ENCODE data around the gene TPCN1. TPM values are rescaled to one million over a fixed set of nuclear protein-coding genes. Genes with fewer than 3 reads are reported as not detected.
A peak's percentile ranks its signal among the peaks of the same experiment; 100 is the strongest.

Gene TPCN1
- total RNA-seq, 1 donor from 2014 or later = 153 TPM

DNA sequence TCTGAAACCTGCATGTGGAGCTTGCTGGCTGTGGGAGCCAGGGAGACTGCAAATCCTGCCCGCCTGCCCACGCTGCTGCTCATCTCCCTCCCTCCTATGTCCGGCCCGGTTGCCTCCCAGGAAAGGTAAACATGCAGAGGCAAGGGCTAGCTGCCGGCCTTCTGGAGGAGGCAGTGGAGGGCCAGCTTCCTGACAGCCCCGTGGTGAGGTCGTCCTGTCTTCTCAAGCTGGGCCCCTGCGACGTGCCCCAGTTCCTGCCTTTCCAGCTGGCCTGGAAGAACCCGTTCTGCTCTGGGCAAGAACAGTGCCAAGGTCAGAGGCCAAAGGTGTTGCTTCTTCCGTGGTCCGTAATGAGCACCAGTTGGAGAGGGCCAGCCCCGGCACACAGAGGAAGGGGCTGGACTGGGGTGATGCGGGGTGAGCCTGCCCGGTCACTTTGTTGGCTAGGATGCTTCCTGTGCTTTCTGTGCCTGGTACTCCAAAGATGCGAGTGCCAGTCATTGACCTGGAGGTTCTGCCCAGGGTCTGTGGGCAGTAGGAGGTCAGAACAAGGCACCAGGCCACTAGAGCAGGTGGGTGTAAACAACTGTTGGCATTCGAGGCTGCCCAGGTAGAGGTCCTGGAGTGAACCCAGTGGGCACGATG lies 25.3 kb downstream of the TPCN1 start:
- TF ChIP-seq, protein P1, sequence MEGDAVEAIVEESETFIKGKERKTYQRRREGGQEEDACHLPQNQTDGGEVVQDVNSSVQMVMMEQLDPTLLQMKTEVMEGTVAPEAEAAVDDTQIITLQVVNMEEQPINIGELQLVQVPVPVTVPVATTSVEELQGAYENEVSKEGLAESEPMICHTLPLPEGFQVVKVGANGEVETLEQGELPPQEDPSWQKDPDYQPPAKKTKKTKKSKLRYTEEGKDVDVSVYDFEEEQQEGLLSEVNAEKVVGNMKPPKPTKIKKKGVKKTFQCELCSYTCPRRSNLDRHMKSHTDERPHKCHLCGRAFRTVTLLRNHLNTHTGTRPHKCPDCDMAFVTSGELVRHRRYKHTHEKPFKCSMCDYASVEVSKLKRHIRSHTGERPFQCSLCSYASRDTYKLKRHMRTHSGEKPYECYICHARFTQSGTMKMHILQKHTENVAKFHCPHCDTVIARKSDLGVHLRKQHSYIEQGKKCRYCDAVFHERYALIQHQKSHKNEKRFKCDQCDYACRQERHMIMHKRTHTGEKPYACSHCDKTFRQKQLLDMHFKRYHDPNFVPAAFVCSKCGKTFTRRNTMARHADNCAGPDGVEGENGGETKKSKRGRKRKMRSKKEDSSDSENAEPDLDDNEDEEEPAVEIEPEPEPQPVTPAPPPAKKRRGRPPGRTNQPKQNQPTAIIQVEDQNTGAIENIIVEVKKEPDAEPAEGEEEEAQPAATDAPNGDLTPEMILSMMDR (IDR thresholded peaks at IDR 0.05; ENCODE audit: borderline replicate concordance) = no peak
- Histone ChIP-seq H3K9me3 (replicated peaks) (no peaks in the 10 kb centered on the region), H3K36me3 (peaks cover 47% of the 10 kb centered on the region), H3K27me3 (ENCODE audit: low read depth) (no peaks in the 10 kb centered on the region), H3K4me1 (peaks cover 98% of the 10 kb centered on the region), H3K27ac (replicated peaks) (peak overlapping the region; percentile 99), H3K4me3 (peak overlapping the region; percentile 62)
- intact Hi-C loops (cut with micrococcal nuclease) = no loop called here
- no peak for DNase-seq

DNA sequence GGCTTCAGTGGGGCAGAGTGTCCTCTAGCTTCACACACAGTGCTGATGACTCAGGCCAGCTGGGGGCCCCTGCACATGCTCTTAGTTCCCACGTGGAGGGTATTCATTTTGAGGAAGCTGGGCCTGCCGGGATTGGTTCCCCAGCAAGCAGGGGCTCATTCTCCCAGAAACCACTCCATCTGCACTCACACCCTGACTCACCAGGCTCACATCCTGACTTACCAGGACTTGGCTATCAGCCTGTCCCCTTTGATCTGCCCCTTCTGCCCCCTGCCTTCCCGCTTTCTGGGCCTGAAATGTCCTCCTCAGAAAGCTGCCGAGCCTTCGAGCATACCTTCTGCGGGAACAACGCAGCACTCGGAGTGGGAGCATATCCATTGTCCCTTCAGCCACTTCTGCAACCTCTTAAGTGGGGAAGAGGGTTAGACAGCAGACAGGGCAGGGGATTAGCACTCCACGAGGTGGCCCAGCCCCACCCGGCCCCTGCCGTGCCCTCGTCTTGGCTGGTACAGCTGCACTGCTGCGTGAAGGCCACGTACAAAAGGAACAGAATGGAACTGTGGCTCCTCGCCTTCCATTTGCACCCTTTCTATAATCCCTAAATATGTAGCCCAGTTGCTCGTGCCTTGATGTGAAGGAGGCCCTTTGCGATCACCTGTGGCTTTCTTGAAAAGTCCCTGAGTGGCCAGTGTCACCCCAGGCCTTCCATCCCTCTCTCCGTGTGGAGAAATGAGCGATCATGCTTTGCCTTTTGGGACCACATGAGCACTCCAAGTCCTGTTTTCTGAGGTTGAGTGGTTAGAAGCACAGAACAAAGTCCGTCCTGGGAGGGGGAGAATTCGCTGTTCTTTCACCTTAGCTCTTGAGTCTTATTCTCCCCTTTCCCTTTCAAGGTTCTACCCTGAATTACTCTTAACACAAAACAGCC lies 26.1 kb downstream of the TPCN1 start:
- H3K27me3 ChIP-seq (ENCODE audit: low read depth) = no peaks in the 10 kb centered on the region
- no peak for DNase-seq
- TF ChIP-seq, protein P1 (IDR thresholded peaks at IDR 0.05; ENCODE audit: borderline replicate concordance) = no peak
- intact Hi-C loops (cut with micrococcal nuclease) = no loop called here
- no peak overlapping the region for H3K4me3 ChIP-seq
- H3K36me3 ChIP-seq = peaks cover 45% of the 10 kb centered on the region
- peaks cover 98% of the 10 kb centered on the region for H3K4me1 ChIP-seq
- peak overlapping the region; percentile 99 for H3K27ac ChIP-seq (replicated peaks)
- H3K9me3 ChIP-seq (replicated peaks) = no peaks in the 10 kb centered on the region

DNA sequence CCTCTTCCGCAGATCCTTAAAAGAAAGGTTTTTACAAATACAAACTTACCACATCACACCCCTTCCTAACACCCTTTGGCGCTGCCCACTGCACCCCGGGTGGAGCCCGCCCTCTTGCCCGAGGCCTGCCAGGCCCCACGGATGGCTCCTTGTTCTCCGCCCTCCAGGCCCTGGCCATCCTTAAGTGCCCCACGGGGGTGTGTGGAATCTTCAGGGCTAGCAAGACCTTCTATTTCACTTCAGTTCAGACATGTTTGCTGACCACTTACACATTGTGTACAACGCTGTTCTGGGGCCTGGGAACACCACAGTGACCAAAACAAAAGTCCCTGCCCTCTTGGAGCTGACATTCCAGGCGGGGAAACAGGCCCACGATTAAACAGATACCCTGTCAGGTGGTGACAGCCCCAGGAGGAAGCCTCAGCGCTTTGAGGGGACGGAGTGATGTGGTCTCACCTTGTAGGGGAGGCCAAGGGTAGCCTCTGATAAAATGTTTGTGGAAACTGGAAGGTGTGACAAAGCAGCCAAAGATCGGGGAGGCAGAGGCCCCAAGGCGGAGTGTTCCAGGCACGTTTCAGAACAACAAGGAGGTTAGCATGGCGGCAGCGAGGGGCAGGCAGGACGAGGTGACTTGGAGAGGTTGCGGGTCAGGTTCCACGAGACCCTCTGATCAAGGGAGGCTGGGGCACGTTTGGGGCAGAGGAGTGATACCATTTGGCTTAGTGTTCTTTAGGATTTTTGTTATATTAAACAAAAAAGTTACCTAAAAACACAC lies 27.0 kb downstream of the TPCN1 start:
- Histone ChIP-seq H3K4me1 (peaks cover 98% of the 10 kb centered on the region), H3K4me3 (no peak overlapping the region), H3K27ac (replicated peaks) (peak overlapping the region; percentile 99), H3K36me3 (peaks cover 39% of the 10 kb centered on the region), H3K27me3 (ENCODE audit: low read depth) (no peaks in the 10 kb centered on the region), H3K9me3 (replicated peaks) (peaks cover 5% of the 10 kb centered on the region)
- no peak for DNase-seq
- TF ChIP-seq, protein P1 (IDR thresholded peaks at IDR 0.05; ENCODE audit: borderline replicate concordance) = no peak
- intact Hi-C loops (cut with micrococcal nuclease) = no loop called here

DNA sequence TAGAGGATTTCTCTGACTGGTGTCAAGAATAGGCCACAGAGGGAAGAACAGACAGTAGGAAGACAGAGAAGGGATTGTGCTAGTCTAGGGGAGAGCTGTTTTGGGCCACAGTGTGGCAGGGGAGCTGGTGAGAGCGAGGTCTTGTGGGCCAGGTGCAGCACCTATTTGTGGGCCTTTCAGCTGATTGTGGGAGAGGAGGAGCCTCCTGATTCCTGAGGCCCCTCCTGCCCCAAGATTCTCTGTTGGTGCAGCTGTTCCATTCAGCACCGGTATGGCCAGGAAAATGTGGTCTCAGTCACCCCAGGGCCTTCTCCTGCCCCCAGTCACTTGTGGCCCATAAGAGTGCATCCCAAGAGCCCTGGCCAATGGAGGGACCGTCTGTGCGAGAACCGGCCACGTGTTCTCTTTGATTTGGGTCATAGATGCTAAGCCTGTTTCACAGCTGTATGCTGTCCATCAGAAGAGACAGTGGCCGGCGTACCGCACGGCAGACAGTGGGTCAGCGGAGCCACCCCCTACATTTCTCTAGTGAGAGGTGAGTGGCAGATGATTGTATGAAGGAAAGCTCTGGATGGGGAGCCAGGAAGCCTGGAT lies 27.7 kb downstream of the TPCN1 start:
- DNase-seq = no peak
- no peaks in the 10 kb centered on the region for H3K27me3 ChIP-seq (ENCODE audit: low read depth)
- H3K36me3 ChIP-seq = peaks cover 46% of the 10 kb centered on the region
- peak overlapping the region; percentile 99 for H3K27ac ChIP-seq (replicated peaks)
- intact Hi-C loops (cut with micrococcal nuclease) = no loop called here
- no peak overlapping the region for H3K4me3 ChIP-seq
- TF ChIP-seq, protein P1 (IDR thresholded peaks at IDR 0.05; ENCODE audit: borderline replicate concordance) = no peak
- H3K9me3 ChIP-seq (replicated peaks) = peaks cover 12% of the 10 kb centered on the region
- peaks cover 98% of the 10 kb centered on the region for H3K4me1 ChIP-seq

DNA sequence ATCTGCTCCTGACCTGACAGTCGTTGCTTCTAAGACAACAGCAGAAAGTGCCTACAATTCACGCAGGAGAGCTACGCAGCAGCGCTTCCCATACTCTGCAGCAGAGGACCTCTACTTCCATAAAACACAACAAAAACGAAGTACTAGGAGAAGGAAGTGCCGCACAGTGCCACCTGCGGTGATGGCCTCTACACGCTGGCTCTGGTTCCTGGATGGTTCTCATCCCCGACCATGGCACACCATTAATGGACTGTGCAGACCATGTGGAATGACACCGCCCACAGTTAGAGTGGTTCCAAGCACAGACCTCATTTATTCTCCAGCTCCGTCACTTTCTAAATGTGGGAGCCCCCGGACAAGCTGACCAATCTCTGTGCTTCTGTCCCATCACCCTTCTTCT lies 28.3 kb downstream of the TPCN1 start:
- H3K27ac ChIP-seq (replicated peaks) = peak overlapping the region; percentile 99
- peaks cover 95% of the 10 kb centered on the region for H3K4me1 ChIP-seq
- peaks cover 16% of the 10 kb centered on the region for H3K9me3 ChIP-seq (replicated peaks)
- DNase-seq = no peak
- H3K4me3 ChIP-seq = no peak overlapping the region
- intact Hi-C loops (cut with micrococcal nuclease) = no loop called here
- no peaks in the 10 kb centered on the region for H3K27me3 ChIP-seq (ENCODE audit: low read depth)
- peaks cover 50% of the 10 kb centered on the region for H3K36me3 ChIP-seq
- TF ChIP-seq, protein P1 (IDR thresholded peaks at IDR 0.05; ENCODE audit: borderline replicate concordance) = no peak
